Activated T-cell treated with anti-CD3 and anti-CD28 coated beads, Interleukin-2, amount 50 U/mL, for 72 hours (primary cell): ENCODE results near the gene ECEL1. TPM values are rescaled to one million over a fixed set of nuclear protein-coding genes. Genes with fewer than 3 reads are reported as not detected.

ENCODE experiments used
- ATAC-seq, 2 donors: fragments of 150-1000 bp; cut with Tn5 transposase; replicated peaks in 1 of 2; 2 replicates each; pipeline ENCODE4 v1.10.0; 2021; ENCODE audit warnings: moderate library complexity in 2 of 2, mild to moderate bottlenecking in 1 of 2
- DNase-seq, 2 donors: peaks; one replicate each; pipeline ENCODE4 v3.0.0; 2021 to 2022; ENCODE audit warnings: mixed read lengths in 1 of 2
- H3K27ac Mint-ChIP-seq: one replicate; pipeline ENCODE4 v1.8.0; 2022; ENCODE audit warnings: mild to moderate bottlenecking, moderate library complexity, mixed read lengths
- H3K27me3 Mint-ChIP-seq: one replicate; pipeline ENCODE4 v1.8.0; 2022; ENCODE audit warnings: low read depth, mixed read lengths
- H3K36me3 Mint-ChIP-seq, 2 donors: one replicate each; pipeline ENCODE4 v1.8.0; 2022; ENCODE audit warnings: mixed read lengths in 2 of 2, mild to moderate bottlenecking in 1 of 2; ENCODE audit not compliant: insufficient read depth in 2 of 2
- H3K4me1 Mint-ChIP-seq: one replicate; pipeline ENCODE4 v1.8.0; 2022; ENCODE audit warnings: low read depth, mixed read lengths
- H3K4me3 Mint-ChIP-seq, 2 donors: one replicate each; pipeline ENCODE4 v1.8.0; 2022; ENCODE audit warnings: mild to moderate bottlenecking in 2 of 2, mixed read lengths in 2 of 2, moderate library complexity in 2 of 2
- H3K9me3 Mint-ChIP-seq, 2 donors: one replicate each; pipeline ENCODE4 v1.8.0; 2022; ENCODE audit warnings: mixed read lengths in 2 of 2
- total RNA-seq, 2 donors: library from RNA; stranded (reverse); gene quantifications; one replicate each; pipeline ENCODE4 v1.2.3, GENCODE V29; 2022

ECEL1 gene
- total RNA-seq, 2 donors from 2014 or later = 1.8 to 2.5 TPM

GRCh38 chr2:232431705-232432590, 55.7 kb downstream of the ECEL1 start:
- DNase-seq = no peak
- Mint-ChIP-seq H3K4me3 (no peak overlapping the region), H3K27me3 (no peaks in the 10 kb centered on the region), H3K9me3 (no peaks in the 10 kb centered on the region), H3K27ac (no peak overlapping the region), H3K36me3 (no peaks in the 10 kb centered on the region), H3K4me1 (no peaks in the 10 kb centered on the region)
- no peak for ATAC-seq

Other genes starting within 250 kb of the ECEL1 start
- gene ALPP, start 109.1 kb downstream of the ECEL1 start, total RNA-seq = not detected
- not detected for gene ALPG, start 81.0 kb downstream of the ECEL1 start, total RNA-seq
- not detected for gene ALPI, start 31.7 kb downstream of the ECEL1 start, total RNA-seq
- gene PRSS56, start 32.6 kb upstream of the ECEL1 start, total RNA-seq = under 1 TPM in 1 of 2 donors, not detected in 1; 0.39 TPM
- gene CHRND, start 38.3 kb upstream of the ECEL1 start, total RNA-seq = not detected
- gene CHRNG, start 51.9 kb upstream of the ECEL1 start, total RNA-seq = not detected
- gene TIGD1, start 62.7 kb upstream of the ECEL1 start, total RNA-seq = 10 to 100 TPM in 1 of 2 donors, 1 to 10 TPM in 1; 7.0 to 10.5 TPM
- 10 to 100 TPM; 42.6 to 42.7 TPM for gene EIF4E2, start 62.9 kb upstream of the ECEL1 start, total RNA-seq
- gene EFHD1, start 145.8 kb upstream of the ECEL1 start, total RNA-seq = 1 to 10 TPM; 1.0 to 1.8 TPM
- 10 to 100 TPM; 61.2 to 62.7 TPM for gene GIGYF2, start 209.5 kb upstream of the ECEL1 start, total RNA-seq